Astrocyte (in vitro differentiated cells and primary cell): Measurements from ENCODE around the gene GLIS2. TPM values are rescaled to one million over a fixed set of nuclear protein-coding genes. Genes with fewer than 3 reads are reported as not detected.

Experiments
- DNase-seq: peaks from one replicate; pipeline ENCODE4 v3.0.0-alpha.2; 2010; ENCODE audit warnings: low read depth
- FAIRE-seq: peaks from 2 replicates; lab custom pipeline; 2011; peaks lifted over from hg19 to GRCh38; lab: Jason Lieb, UNC
- H2AFZ ChIP-seq: 2 replicates; pipeline ENCODE4 v1.6.0; 2012; ENCODE audit warnings: low read depth, low read length, inconsistent platforms
- H3K27ac ChIP-seq: 2 replicates; pipeline ENCODE4 v1.5.1; 2011; ENCODE audit warnings: low read depth, low read length, inconsistent platforms
- H3K27me3 ChIP-seq: 2 replicates; pipeline ENCODE4 v1.6.0; 2011; ENCODE audit warnings: low read length, inconsistent platforms; ENCODE audit not compliant: insufficient read depth
- H3K36me3 ChIP-seq: 2 replicates; pipeline ENCODE4 v1.5.1; 2011; ENCODE audit warnings: low read length, inconsistent platforms; ENCODE audit not compliant: insufficient read depth
- H3K4me1 ChIP-seq: 2 replicates; pipeline ENCODE4 v1.5.1; 2011; ENCODE audit warnings: low read length, inconsistent platforms; ENCODE audit not compliant: insufficient read depth
- H3K4me2 ChIP-seq: 2 replicates; pipeline ENCODE4 v1.6.0; 2012; ENCODE audit warnings: low read length, inconsistent platforms
- H3K4me3 ChIP-seq: 2 replicates; pipeline ENCODE4 v1.5.1; 2011; ENCODE audit warnings: low read depth, mild to moderate bottlenecking, low read length, inconsistent platforms; ENCODE audit not compliant: insufficient read depth
- H3K79me2 ChIP-seq: 2 replicates; pipeline ENCODE4 v1.6.0; 2012; ENCODE audit warnings: mild to moderate bottlenecking, low read length, inconsistent platforms; ENCODE audit not compliant: insufficient read depth
- H3K9ac ChIP-seq: 2 replicates; pipeline ENCODE4 v1.6.0; 2012; ENCODE audit warnings: mild to moderate bottlenecking, low read length, inconsistent platforms
- H3K9me3 ChIP-seq: 2 replicates; pipeline ENCODE4 v1.5.1; 2012; ENCODE audit warnings: low read depth, mild to moderate bottlenecking, low read length, inconsistent platforms; ENCODE audit not compliant: insufficient read depth
- H4K20me1 ChIP-seq: 2 replicates; pipeline ENCODE4 v1.6.0; 2012; ENCODE audit warnings: low read length, inconsistent platforms; ENCODE audit not compliant: insufficient read depth
- H3K27ac Mint-ChIP-seq: one replicate; pipeline ENCODE4 v1.8.0; 2021; ENCODE audit warnings: mild to moderate bottlenecking, mixed read lengths; ENCODE audit not compliant: unreplicated experiment
- H3K27me3 Mint-ChIP-seq: one replicate; pipeline ENCODE4 v1.8.0; 2021; ENCODE audit warnings: low read depth, mixed read lengths; ENCODE audit not compliant: unreplicated experiment
- H3K36me3 Mint-ChIP-seq: one replicate; pipeline ENCODE4 v1.8.0; 2021; ENCODE audit warnings: low read depth, mixed read lengths; ENCODE audit not compliant: unreplicated experiment
- H3K4me1 Mint-ChIP-seq: one replicate; pipeline ENCODE4 v1.8.0; 2021; ENCODE audit warnings: low read depth, mixed read lengths; ENCODE audit not compliant: unreplicated experiment
- H3K4me3 Mint-ChIP-seq: one replicate; pipeline ENCODE4 v1.8.0; 2021; ENCODE audit warnings: mild to moderate bottlenecking, moderate library complexity, mixed read lengths; ENCODE audit not compliant: unreplicated experiment
- H3K9me3 Mint-ChIP-seq: one replicate; pipeline ENCODE4 v1.8.0; 2021; ENCODE audit warnings: mild to moderate bottlenecking, mixed read lengths; ENCODE audit not compliant: unreplicated experiment
- CTCF ChIP-seq: IDR thresholded peaks from 2 replicates; pipeline ENCODE4 v1.5.1; 2011; ENCODE audit warnings: low read depth, mild to moderate bottlenecking, inconsistent platforms, low read length, moderate library complexity; ENCODE audit not compliant: insufficient read depth
- EZH2 ChIP-seq: IDR thresholded peaks from 2 replicates; pipeline ENCODE4 v1.6.1; 2012; ENCODE audit warnings: mild to moderate bottlenecking, low read length, inconsistent platforms; ENCODE audit not compliant: insufficient read depth
- total RNA-seq: library from RNA; stranded (reverse); gene quantifications from 2 replicates; pipeline ENCODE4 v1.2.1, GENCODE V29; 2021

GLIS2 gene
- total RNA-seq, 1 donor from 2014 or later, result 18.9 TPM

- Histone ChIP-seq H3K36me3 (no peaks in the 10 kb centered on the region), H3K4me3 (peak overlapping the region; percentile 64), H3K27me3 (no peaks in the 10 kb centered on the region), H3K27ac (peak overlapping the region; percentile 69), H3K79me2 (peaks cover 26% of the 10 kb centered on the region), H3K9ac (peak overlapping the region; percentile 77), H4K20me1 (peaks cover 6% of the 10 kb centered on the region), H2AFZ (peak overlapping the region; percentile 71), H3K9me3 (no peaks in the 10 kb centered on the region), H3K4me2 (peak overlapping the region; percentile 92), H3K4me1 (peaks cover 12% of the 10 kb centered on the region)
- FAIRE-seq (no peak), DNase-seq (no peak)
- no peak overlapping the region for H3K27ac Mint-ChIP-seq
- peaks cover 2% of the 10 kb centered on the region for H3K9me3 Mint-ChIP-seq
- no peaks in the 10 kb centered on the region for H3K27me3 Mint-ChIP-seq
- no peaks in the 10 kb centered on the region for H3K36me3 Mint-ChIP-seq
- no peak for TF ChIP-seq CTCF
- TF ChIP-seq EZH2, result no peak
- no peaks in the 10 kb centered on the region for H3K4me1 Mint-ChIP-seq
- peak overlapping the region; percentile 87 for H3K4me3 Mint-ChIP-seq
These were observed 43.5 kb upstream of the GLIS2 start for GRCh38 chr16:4272114-4272956.

GRCh38 chr16:4273858-4274311 lies 42.0 kb upstream of the GLIS2 start:
- peak overlapping the region; percentile 74 for H3K9ac ChIP-seq
- no peaks in the 10 kb centered on the region for H3K27me3 ChIP-seq
- no peaks in the 10 kb centered on the region for H3K36me3 Mint-ChIP-seq

More at GRCh38 chr16:4273858-4274311, 42.0 kb upstream of the GLIS2 start:
- Histone ChIP-seq H3K4me3 (peak overlapping the region; percentile 61), H3K9me3 (no peaks in the 10 kb centered on the region), H3K27ac (peak overlapping the region; percentile 45), H3K79me2 (peaks cover 17% of the 10 kb centered on the region), H4K20me1 (no peaks in the 10 kb centered on the region), H3K4me2 (peak overlapping the region; percentile 92), H2AFZ (peak overlapping the region; percentile 87), H3K36me3 (no peaks in the 10 kb centered on the region), H3K4me1 (peaks cover 12% of the 10 kb centered on the region)
- no peak for DNase-seq
- Mint-ChIP-seq H3K4me3 (peak overlapping the region; percentile 83), H3K9me3 (peaks cover 2% of the 10 kb centered on the region), H3K27ac (peak overlapping the region; percentile 55), H3K27me3 (no peaks in the 10 kb centered on the region), H3K4me1 (no peaks in the 10 kb centered on the region)
- TF ChIP-seq EZH2 (no peak), CTCF (no peak)
- no peak for FAIRE-seq
